PC-3 (cell line): ENCODE data around the gene RNF167. TPM values are rescaled to one million over a fixed set of nuclear protein-coding genes. Genes with fewer than 3 reads are reported as not detected.

Source experiments
- ATAC-seq: fragments of 200-7000 bp; cut with Tn5 transposase; 2 replicates; pipeline ENCODE4 v1.9.1; 2020; ENCODE audit warnings: mild to moderate bottlenecking, moderate library complexity
- Bru-seq: library from RNA; stranded (reverse); fragments of 400-500 nt; gene quantifications from one replicate; lab custom pipeline; 2021; lab: Mats Ljungman, UMichigan
- BruChase-seq, 2 experiments: library from RNA; stranded (reverse); fragments of 400-500 nt; gene quantifications; one replicate each; lab custom pipeline; 2021; lab: Mats Ljungman, UMichigan
- BruUV-seq: library from RNA; stranded (reverse); fragments of 400-500 nt; replicated peaks from 2 replicates; lab custom pipeline; 2021; lab: Mats Ljungman, UMichigan
- CTCF ChIA-PET: fragments of 300-600 bp; sonication (Branson Sonifier 250); formaldehyde crosslinking; loops from one replicate; lab custom pipeline; 2022; ENCODE audit warnings: antibody characterized with exemption; lab: Charles Lee
- POLR2A ChIA-PET: fragments of 300-600 bp; sonication (Branson Sonifier 250); formaldehyde crosslinking; loops from one replicate; lab custom pipeline; 2022; ENCODE audit warnings: antibody characterized with exemption; ENCODE audit not compliant: unreplicated experiment; lab: Charles Lee
- DNase-seq: peaks from one replicate; pipeline ENCODE4 v3.0.0-alpha.2; 2015
- H2AFZ ChIP-seq: fragments of 300-600 bp; sonication (generic); 2 replicates; pipeline ENCODE4 v1.6.0; 2016; ENCODE audit warnings: antibody characterized with exemption, low read length
- H3F3A ChIP-seq: fragments of 300-600 bp; sonication (generic); one replicate; pipeline ENCODE4 v1.6.0; 2017; ENCODE audit warnings: antibody characterized with exemption, low read length, control low read depth, mild to moderate bottlenecking; ENCODE audit not compliant: unreplicated experiment
- H3K27ac ChIP-seq: fragments of 300-600 bp; sonication (generic); 2 replicates; pipeline ENCODE4 v1.5.1; 2016; ENCODE audit warnings: mild to moderate bottlenecking, low read length
- H3K27me3 ChIP-seq: fragments of 300-600 bp; sonication (generic); 2 replicates; pipeline ENCODE4 v1.6.1; 2016; ENCODE audit warnings: low read length, mixed read lengths
- H3K36me3 ChIP-seq: fragments of 300-600 bp; sonication (generic); 2 replicates; pipeline ENCODE4 v1.6.1; 2016; ENCODE audit warnings: low read depth, mixed run types, low read length, mixed read lengths
- H3K4me1 ChIP-seq: fragments of 300-600 bp; sonication (generic); 2 replicates; pipeline ENCODE4 v1.5.1; 2016; ENCODE audit warnings: low read length; ENCODE audit not compliant: insufficient read depth
- H3K4me2 ChIP-seq: fragments of 300-600 bp; sonication (generic); 2 replicates; pipeline ENCODE4 v1.6.0; 2016; ENCODE audit warnings: low read length
- H3K4me3 ChIP-seq: fragments of 300-600 bp; sonication (generic); 2 replicates; pipeline ENCODE4 v1.5.1; 2016; ENCODE audit warnings: mild to moderate bottlenecking, low read length, mixed read lengths
- H3K79me2 ChIP-seq: fragments of 300-600 bp; sonication (generic); 2 replicates; pipeline ENCODE4 v1.6.1; 2017; ENCODE audit warnings: low read length, mixed read lengths
- H3K9ac ChIP-seq: fragments of 300-600 bp; sonication (generic); 2 replicates; pipeline ENCODE4 v1.6.0; 2016; ENCODE audit warnings: mild to moderate bottlenecking, low read length
- H3K9me2 ChIP-seq: fragments of 300-600 bp; sonication (generic); replicated peaks from 2 replicates; pipeline ENCODE4 v1.6.1; 2016; ENCODE audit warnings: mixed run types, low read length, mixed read lengths
- H3K9me3 ChIP-seq: fragments of 300-600 bp; sonication (generic); 2 replicates; pipeline ENCODE4 v1.6.1; 2016; ENCODE audit warnings: low read length, mixed read lengths
- H4K20me1 ChIP-seq: fragments of 300-600 bp; sonication (generic); 2 replicates; pipeline ENCODE4 v1.6.1; 2016; ENCODE audit warnings: low read length, mixed read lengths
- EZH2 ChIP-seq: fragments of 300-600 bp; sonication (generic); IDR thresholded peaks from one replicate; pipeline ENCODE4 v1.6.1; 2017; ENCODE audit warnings: antibody characterized with exemption, mild to moderate bottlenecking, low read length; ENCODE audit not compliant: unreplicated experiment
- EZH2phosphoT487 ChIP-seq: fragments of 300-600 bp; sonication (generic); IDR thresholded peaks from 2 replicates; pipeline ENCODE4 v1.6.1; 2018; ENCODE audit warnings: mild to moderate bottlenecking, antibody characterized with exemption, low read length, borderline replicate concordance
- intact Hi-C: fragments of 100-400 bp; cut with micrococcal nuclease; formaldehyde crosslinking; loops from 2 replicates; pipeline ENCODE4 v1.9.0; 2023
- long read RNA-seq: library from polyadenylated mRNA; unstranded; transcript quantifications from one replicate; pipeline ENCODE4 v2.0.0, GENCODE V29; 2021; ENCODE audit not compliant: unreplicated experiment
- total RNA-seq: library from RNA; depleted of rRNA; stranded (reverse); fragments of >200 nt; gene quantifications from 2 replicates; pipeline ENCODE4 v1.2.3, GENCODE V29; 2014; rRNA removed
- TF ChIP-seq, protein P1 (sequence below): fragments of 300-600 bp; sonication (generic); conservative IDR thresholded peaks from 2 replicates; pipeline ENCODE4 v1.5.1; 2017; ENCODE audit warnings: antibody characterized with exemption, low read depth, mild to moderate bottlenecking, low read length

RNF167 gene
- total RNA-seq = 37.8 and 43.1 TPM in 2 replicates
- Bru-seq, nascent RNA = percentile 84 among the genes with signal in this experiment
- BruChase-seq, experiment 1, labeled RNA remaining after a 6-hour chase = percentile 94 among the genes with signal in this experiment
- percentile 85 among the genes with signal in this experiment for BruChase-seq, experiment 2, labeled RNA remaining after a 2-hour chase
- long read RNA-seq, transcript RNF167-201 (10 exons, 1,915 nt) = minor isoform, 6 of 53 reads
- long read RNA-seq, transcript RNF167-211 (9 exons, 1,757 nt) = major isoform, 19 of 53 reads
- long read RNA-seq, partial matches to known transcripts = 4 of 53 reads
- long read RNA-seq, other reads (novel, unspliced or antisense) = 23 of 53 reads

DNA sequence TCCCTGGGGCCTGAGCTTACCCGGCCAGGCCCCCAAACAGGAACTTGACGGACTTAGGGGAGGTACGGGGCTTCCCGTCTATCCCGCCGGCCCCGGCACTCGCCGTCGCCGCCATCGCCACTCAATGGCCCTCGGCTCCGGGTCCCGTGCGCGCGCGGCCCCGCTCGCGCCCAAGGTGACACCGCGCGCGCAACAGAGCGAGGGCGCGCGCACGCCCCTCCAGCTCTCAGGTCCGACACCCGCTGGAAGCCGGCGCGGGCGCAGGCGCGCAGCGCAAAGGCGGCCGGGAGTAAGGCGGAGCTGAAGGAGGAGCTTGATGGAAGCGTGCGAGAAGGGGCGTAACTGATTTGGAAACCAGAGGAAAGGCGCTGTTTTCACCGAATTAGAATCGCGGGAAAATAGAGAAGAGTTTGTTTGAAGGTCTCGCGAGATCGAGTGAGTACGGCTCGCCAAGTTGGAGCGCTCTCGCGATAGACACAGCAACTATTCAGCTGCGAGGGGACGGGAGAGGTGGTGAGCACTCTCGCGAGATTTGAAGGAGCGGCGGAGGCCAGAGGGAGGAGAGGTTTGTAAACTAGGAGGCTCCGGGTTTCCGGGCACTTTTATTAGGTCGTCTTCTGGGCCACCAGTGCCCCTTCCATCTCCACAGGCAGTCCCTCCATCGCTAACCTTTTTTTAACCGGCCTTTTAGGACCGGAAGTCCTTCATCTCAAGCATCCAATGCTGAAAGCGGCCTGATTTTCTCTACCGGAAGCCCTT is at the start of gene RNF167, which contains the start of gene SLC25A11:
Gene RNF167, plus strand, starts transcription at position 473 of the 759 bp plus-strand sequence. CDS start 642 bp downstream, outside the sequence.
Gene SLC25A11, minus strand, starts transcription at position 251 of the 759 bp plus-strand sequence. Its CDS starts 136 bp downstream, at position 115.
- Histone ChIP-seq H3K4me1 (peaks cover 25% of the 10 kb centered on the region), H3K36me3 (peaks cover 22% of the 10 kb centered on the region; the same call in 1 of the 2 replicates), H3K4me2 (peak within 1 kb of the TSS; percentile 97), H3K9me2 (no peaks in the 10 kb centered on the region), H3K27ac (peak within 1 kb of the TSS; percentile 87), H3K27me3 (no peaks in the 10 kb centered on the region), H3K79me2 (peaks cover 65% of the 10 kb centered on the region), H2AFZ (peak within 1 kb of the TSS; percentile 84), H3F3A (no peaks in the 10 kb centered on the region), H3K9me3 (no peaks in the 10 kb centered on the region), H3K9ac (peak within 1 kb of the TSS; percentile 98), H4K20me1 (peaks cover 8% of the 10 kb centered on the region), H3K4me3 (peak within 1 kb of the TSS; percentile 91)
- CTCF ChIA-PET = interaction anchor here (1.0 to 2.4 kb wide), 4 partner anchors 10 to 150 kb away, joined by 3 to 18 read pairs (median 4); no protein-coding TSS in a partner anchor
- ATAC-seq (peak; percentile 79), DNase-seq (peak; percentile 97)
- no TSS peak for BruUV-seq
- TF ChIP-seq EZH2 = no peak
- TF ChIP-seq, protein P1, sequence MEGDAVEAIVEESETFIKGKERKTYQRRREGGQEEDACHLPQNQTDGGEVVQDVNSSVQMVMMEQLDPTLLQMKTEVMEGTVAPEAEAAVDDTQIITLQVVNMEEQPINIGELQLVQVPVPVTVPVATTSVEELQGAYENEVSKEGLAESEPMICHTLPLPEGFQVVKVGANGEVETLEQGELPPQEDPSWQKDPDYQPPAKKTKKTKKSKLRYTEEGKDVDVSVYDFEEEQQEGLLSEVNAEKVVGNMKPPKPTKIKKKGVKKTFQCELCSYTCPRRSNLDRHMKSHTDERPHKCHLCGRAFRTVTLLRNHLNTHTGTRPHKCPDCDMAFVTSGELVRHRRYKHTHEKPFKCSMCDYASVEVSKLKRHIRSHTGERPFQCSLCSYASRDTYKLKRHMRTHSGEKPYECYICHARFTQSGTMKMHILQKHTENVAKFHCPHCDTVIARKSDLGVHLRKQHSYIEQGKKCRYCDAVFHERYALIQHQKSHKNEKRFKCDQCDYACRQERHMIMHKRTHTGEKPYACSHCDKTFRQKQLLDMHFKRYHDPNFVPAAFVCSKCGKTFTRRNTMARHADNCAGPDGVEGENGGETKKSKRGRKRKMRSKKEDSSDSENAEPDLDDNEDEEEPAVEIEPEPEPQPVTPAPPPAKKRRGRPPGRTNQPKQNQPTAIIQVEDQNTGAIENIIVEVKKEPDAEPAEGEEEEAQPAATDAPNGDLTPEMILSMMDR = no peak
- no peak for TF ChIP-seq EZH2phosphoT487
- intact Hi-C loops = loop anchor here (5.0 kb wide), 1 partner anchor 33 kb away; no protein-coding TSS in a partner anchor
- POLR2A ChIA-PET = interaction anchor here (0.6 to 1.5 kb wide), 4 partner anchors 9 to 37 kb away, joined by 3 to 8 read pairs (median 3); partner anchors contain the start of genes CHRNE, PFN1 and SPAG7

DNA sequence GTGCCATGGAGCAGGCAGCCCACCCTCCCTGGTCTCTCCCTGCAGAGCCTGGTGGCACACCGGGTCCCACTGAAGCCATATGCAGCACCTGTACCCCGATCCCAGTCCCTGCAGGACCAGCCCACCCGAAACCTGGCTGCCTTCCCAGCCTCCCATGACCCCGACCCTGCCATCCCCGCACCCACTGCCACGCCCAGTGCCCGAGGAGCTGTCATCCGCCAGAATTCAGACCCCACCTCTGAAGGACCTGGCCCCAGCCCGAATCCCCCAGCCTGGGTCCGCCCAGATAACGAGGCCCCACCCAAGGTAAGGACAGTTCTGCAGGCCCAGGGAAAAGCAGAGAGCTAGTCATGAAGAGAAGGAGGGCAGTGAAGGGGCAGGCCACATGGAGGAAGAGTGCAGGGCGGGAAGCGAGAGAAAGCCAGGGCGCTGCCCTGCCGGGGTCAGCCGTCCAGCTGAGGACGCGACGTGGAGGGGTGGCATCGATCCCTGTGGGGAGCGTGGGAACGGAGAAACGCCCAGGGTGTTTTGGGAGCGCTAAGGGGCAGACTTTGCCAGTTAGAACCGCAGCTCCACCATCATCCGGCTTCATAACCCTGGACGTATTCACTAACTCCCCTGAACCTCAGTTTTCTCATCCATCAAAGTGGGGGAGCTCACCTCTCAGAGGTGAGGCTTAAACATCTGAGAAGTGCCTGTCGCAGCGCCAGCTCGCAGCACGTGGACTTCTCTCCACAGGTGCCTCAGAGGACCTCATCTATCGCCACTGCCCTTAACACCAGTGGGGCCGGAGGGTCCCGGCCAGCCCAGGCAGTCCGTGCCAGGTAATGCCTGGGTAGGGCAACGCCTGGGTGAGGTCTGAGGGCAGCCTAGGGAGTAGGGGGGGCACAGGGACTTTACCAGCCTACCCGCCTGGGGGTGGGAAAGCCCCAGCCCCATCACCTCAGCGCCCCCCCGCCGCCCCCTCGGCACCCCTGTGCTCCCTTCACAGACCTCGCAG is 48.4 kb upstream of the RNF167 start:
- Histone ChIP-seq H3K36me3 (peaks cover 4% of the 10 kb centered on the region; the same call in 1 of the 2 replicates), H2AFZ (no peak overlapping the region), H3K27me3 (no peaks in the 10 kb centered on the region), H3K4me2 (no peak overlapping the region), H3K27ac (no peak overlapping the region), H3F3A (no peaks in the 10 kb centered on the region), H3K9me3 (no peaks in the 10 kb centered on the region), H3K4me3 (no peak overlapping the region), H3K9me2 (no peaks in the 10 kb centered on the region), H3K9ac (no peak overlapping the region), H3K79me2 (no peaks in the 10 kb centered on the region), H3K4me1 (no peaks in the 10 kb centered on the region), H4K20me1 (no peaks in the 10 kb centered on the region)
- ATAC-seq (no peak), DNase-seq (no peak)
- no TSS peak for BruUV-seq
- TF ChIP-seq EZH2phosphoT487 (no peak), EZH2 (no peak)
- TF ChIP-seq, protein P1 = no peak
- ChIA-PET CTCF (no interaction called here), POLR2A (no interaction called here)
- intact Hi-C loops = no loop called here
